IMR-90 (cell line): Measurements from ENCODE around the gene INPP5B. TPM values are rescaled to one million over a fixed set of nuclear protein-coding genes. Genes with fewer than 3 reads are reported as not detected.

Experiments
- ATAC-seq: fragments of 200-7000 bp; cut with Tn5 transposase; 2 replicates; pipeline ENCODE4 v1.9.1; 2020; ENCODE audit warnings: low read depth, mild to moderate bottlenecking, moderate library complexity
- BruUV-seq: library from RNA; stranded (reverse); fragments of 400-500 nt; replicated peaks from 2 replicates; lab custom pipeline; 2021; lab: Mats Ljungman, UMichigan
- CTCF ChIA-PET: fragments of 300-600 bp; formaldehyde crosslinking; extraction: SDS; loops from one replicate; lab custom pipeline; 2021; ENCODE audit warnings: antibody characterized with exemption; lab: Yijun Ruan, JAX
- POLR2A ChIA-PET: fragments of 300-600 bp; sonication (Branson Sonifier 250); formaldehyde crosslinking; loops from one replicate; lab custom pipeline; 2022; ENCODE audit warnings: antibody characterized with exemption; ENCODE audit not compliant: unreplicated experiment; lab: Charles Lee
- DNase-seq: peaks from one replicate; pipeline ENCODE4 v3.0.0; 2013
- H2AFZ ChIP-seq: replicated peaks from 2 replicates; pipeline ENCODE3; 2013; ENCODE audit warnings: low read length, mild to moderate bottlenecking; ENCODE audit not compliant: poor library complexity
- H2AK5ac ChIP-seq: 2 replicates; pipeline ENCODE4 v1.6.1; 2013; ENCODE audit warnings: low read depth, low read length, inconsistent platforms
- H2AK9ac ChIP-seq: replicated peaks from 2 replicates; pipeline ENCODE3; 2013; ENCODE audit warnings: mild to moderate bottlenecking, low read depth, low read length, moderate library complexity; ENCODE audit not compliant: poor library complexity
- H2BK120ac ChIP-seq: 2 replicates; pipeline ENCODE4 v1.6.1; 2013; ENCODE audit warnings: low read depth, low read length, inconsistent platforms
- H2BK15ac ChIP-seq: 3 replicates; pipeline ENCODE4 v1.6.1; 2013; ENCODE audit warnings: low read depth, low read length, inconsistent platforms
- H2BK20ac ChIP-seq: 2 replicates; pipeline ENCODE4 v1.6.1; 2013; ENCODE audit warnings: low read depth, mild to moderate bottlenecking, inconsistent platforms, low read length, moderate library complexity
- H2BK5ac ChIP-seq: 2 replicates; pipeline ENCODE4 v1.6.1; 2013; ENCODE audit warnings: mild to moderate bottlenecking, low read depth, low read length, inconsistent platforms; ENCODE audit not compliant: poor library complexity, severe bottlenecking
- H3K14ac ChIP-seq: replicated peaks from 2 replicates; pipeline ENCODE4 v1.6.1; 2013; ENCODE audit warnings: low read depth, low read length, inconsistent platforms
- H3K18ac ChIP-seq: 2 replicates; pipeline ENCODE4 v1.6.1; 2013; ENCODE audit warnings: low read depth, low read length, control low read depth
- H3K23ac ChIP-seq: 2 replicates; pipeline ENCODE4 v1.6.1; 2013; ENCODE audit warnings: low read depth, low read length, inconsistent platforms
- H3K27ac ChIP-seq: 2 replicates; pipeline ENCODE4 v1.5.1; 2013; ENCODE audit warnings: mild to moderate bottlenecking, control low read depth, low read length; ENCODE audit not compliant: insufficient read depth
- H3K27me3 ChIP-seq: 2 replicates; pipeline ENCODE4 v1.6.1; 2013; ENCODE audit warnings: low read length; ENCODE audit not compliant: control insufficient read depth, insufficient read depth
- H3K36me3 ChIP-seq: 2 replicates; pipeline ENCODE4 v1.6.1; 2013; ENCODE audit warnings: low read length, mixed read lengths; ENCODE audit not compliant: control insufficient read depth, insufficient read depth
- H3K4ac ChIP-seq: 2 replicates; pipeline ENCODE4 v1.6.1; 2013; ENCODE audit warnings: low read depth, low read length, inconsistent platforms
- H3K4me1 ChIP-seq: 2 replicates; pipeline ENCODE4 v1.6.1; 2013; ENCODE audit warnings: low read length, mixed read lengths; ENCODE audit not compliant: control insufficient read depth, insufficient read depth
- H3K4me2 ChIP-seq: 2 replicates; pipeline ENCODE4 v1.6.1; 2013; ENCODE audit warnings: low read depth, mild to moderate bottlenecking, control low read depth, low read length, moderate library complexity
- H3K4me3 ChIP-seq: 2 replicates; pipeline ENCODE4 v1.5.1; 2013; ENCODE audit warnings: low read depth, mild to moderate bottlenecking, control low read depth, low read length, moderate library complexity; ENCODE audit not compliant: insufficient read depth
- H3K56ac ChIP-seq: 2 replicates; pipeline ENCODE4 v1.6.1; 2013; ENCODE audit warnings: low read length, inconsistent platforms; ENCODE audit not compliant: insufficient read depth; ENCODE audit errors: extremely low read depth
- H3K79me1 ChIP-seq, 2 experiments: 2 replicates each; pipeline ENCODE4 v1.6.1; 2013; ENCODE audit warnings: low read length in 2 of 2, inconsistent platforms in 1 of 2, low read depth in 1 of 2
- H3K9ac ChIP-seq: 2 replicates; pipeline ENCODE4 v1.6.1; 2013; ENCODE audit warnings: low read depth, low read length, control low read depth
- H3K9me1 ChIP-seq: 2 replicates; pipeline ENCODE4 v1.6.1; 2013; ENCODE audit warnings: low read length, inconsistent platforms; ENCODE audit not compliant: insufficient read depth
- H3K9me3 ChIP-seq: 2 replicates; pipeline ENCODE4 v1.6.1; 2013; ENCODE audit warnings: low read length; ENCODE audit not compliant: control insufficient read depth, insufficient read depth
- H4K20me1 ChIP-seq: 2 replicates; pipeline ENCODE4 v1.6.1; 2013; ENCODE audit warnings: low read length, inconsistent platforms; ENCODE audit not compliant: insufficient read depth
- H4K5ac ChIP-seq: 2 replicates; pipeline ENCODE4 v1.6.1; 2013; ENCODE audit warnings: mild to moderate bottlenecking, low read depth, low read length, control low read depth
- H4K8ac ChIP-seq, 2 experiments: 2 replicates each; pipeline ENCODE4 v1.6.1; 2013; ENCODE audit warnings: low read depth in 2 of 2, low read length in 2 of 2, control low read depth in 1 of 2, inconsistent platforms in 1 of 2
- H4K91ac ChIP-seq: 2 replicates; pipeline ENCODE4 v1.6.1; 2013; ENCODE audit warnings: low read depth, low read length, inconsistent platforms; ENCODE audit not compliant: insufficient read depth
- BHLHE40 ChIP-seq: fragments of 150-350 bp; IDR thresholded peaks from 2 replicates; pipeline ENCODE4 v1.6.1; 2016; ENCODE audit warnings: mild to moderate bottlenecking, low read depth, low read length
- CEBPB ChIP-seq: IDR thresholded peaks from 2 replicates; pipeline ENCODE4 v1.6.1; 2012; ENCODE audit warnings: low read depth, low read length, improper control_type of control experiment
- MAFK ChIP-seq: IDR thresholded peaks from 2 replicates; pipeline ENCODE4 v1.6.1; 2012; ENCODE audit warnings: low read depth, low read length, improper control_type of control experiment
- RFX5 ChIP-seq: IDR thresholded peaks from 2 replicates; pipeline ENCODE4 v1.8.0; 2012; ENCODE audit warnings: low read depth, mild to moderate bottlenecking, low read length, moderate library complexity
- WGBS, 2 experiments: methylation state at CpG; one replicate each; pipeline versions ENCODE4 v1.1.5 to v1.1.7; 2013; ENCODE audit warnings: missing lambda C conversion rate in 2 of 2; ENCODE audit not compliant: insufficient read length in 1 of 2; ENCODE audit errors: extremely low coverage in 2 of 2; 5-methylcytosine and 5-hydroxymethylcytosine counted together
- dilution Hi-C: fragments of 300-500 bp; cut with HindIII; formaldehyde crosslinking; loops from one replicate; pipeline ENCODE4 v1.14.3; 2018; ENCODE audit warnings: low sequenced_read_pairs; ENCODE audit not compliant: unreplicated experiment
- in situ Hi-C: fragments of 300-500 bp; cut with MboI; formaldehyde crosslinking; loops from 3 replicates; pipeline ENCODE4 v1.14.3; 2019; ENCODE audit warnings: low sequenced_read_pairs, inconsistent platforms, mixed read lengths
- intact Hi-C: fragments of 100-400 bp; cut with micrococcal nuclease; formaldehyde crosslinking; loops from 2 replicates; pipeline ENCODE4 v1.10.0; 2022
- polyA plus RNA-seq, 3 experiments: library from polyadenylated mRNA; depleted of rRNA; stranded (reverse); fragments of >200 nt; gene quantifications; 2 replicates each; pipeline ENCODE4 v1.2.3, GENCODE V29; 2012; ENCODE audit warnings: low replicate concordance in 1 of 3
- total RNA-seq: library from RNA; depleted of rRNA; stranded (reverse); fragments of >200 nt; gene quantifications from 2 replicates; pipeline ENCODE4 v1.2.3, GENCODE V29; 2012
- TF ChIP-seq, protein P1 (sequence below): fragments of 150-350 bp; IDR thresholded peaks from 2 replicates; pipeline ENCODE4 v1.6.1; 2016; ENCODE audit warnings: low read depth, mild to moderate bottlenecking, low read length, moderate library complexity, borderline replicate concordance
- TF ChIP-seq, protein P2 (sequence below): fragments of 150-350 bp; IDR thresholded peaks from 2 replicates; pipeline ENCODE4 v1.6.1; 2017; ENCODE audit warnings: mild to moderate bottlenecking, antibody characterized with exemption, low read length, low read depth

The INPP5B gene
- total and polyA plus RNA-seq, 2 of the 4 experiments (the other 2 are of a cell fraction) = 9.4 to 20.4 TPM

GRCh38 chr1:37860346-37860666 lies 86.5 kb downstream of the INPP5B start:
- intact Hi-C loops = loop anchor here (1.0 to 5.0 kb wide), 2 partner anchors 52 to 1343 kb away; partner anchors contain the start of gene YRDC
- no peak overlapping the region for H3K23ac ChIP-seq
- ChIA-PET POLR2A (no interaction called here), CTCF (interaction anchor here (1.3 to 1.7 kb wide), 3 partner anchors 13 to 21 kb away, joined by 3 to 4 read pairs (median 4); no protein-coding TSS in a partner anchor)
- H2AK9ac ChIP-seq = peak overlapping the region; percentile 93
- H4K20me1 ChIP-seq = no peaks in the 10 kb centered on the region; the same call in 1 of the 2 replicates
- DNase-seq = no peak
- H3K14ac ChIP-seq = peak overlapping the region; percentile 87
- H4K5ac ChIP-seq = no peak overlapping the region
- H3K4me1 ChIP-seq = peaks cover 2% of the 10 kb centered on the region; the same call in 1 of the 2 replicates
- H2AK5ac ChIP-seq = peak overlapping the region; percentile 75
- no TSS peak for BruUV-seq
- 0 out of 2 replicates have a peak overlapping the region, but pooled peaks have one; percentile 46 for H3K4ac ChIP-seq
- peak overlapping the region; percentile 19; the same call in 1 of the 2 replicates for H3K27ac ChIP-seq
- H3K9ac ChIP-seq = peak overlapping the region; percentile 44; the same call in 1 of the 2 replicates
- no peaks in the 10 kb centered on the region for H3K27me3 ChIP-seq
- peak overlapping the region; percentile 94 for H3K4me3 ChIP-seq
- no peak overlapping the region for H2BK20ac ChIP-seq
- peak overlapping the region; percentile 95 for H2AFZ ChIP-seq
- ATAC-seq = no peak
- H4K91ac ChIP-seq = no peak overlapping the region
- peak overlapping the region; percentile 5 to 78; a peak in 1 of 4 replicates for H4K8ac ChIP-seq
- no peaks in the 10 kb centered on the region for H3K9me3 ChIP-seq
- H3K79me1 ChIP-seq = peaks cover 11 to 29% of the 10 kb centered on the region in 2 experiments
- H2BK5ac ChIP-seq = no peak overlapping the region
- dilution Hi-C loops = no loop called here
- H2BK15ac ChIP-seq = no peak overlapping the region
- no peak overlapping the region for H2BK120ac ChIP-seq
- in situ Hi-C loops = no loop called here
- no CpG with 5 or more reads among the region's 5 CpGs for WGBS, 2 experiments
- H3K36me3 ChIP-seq = peaks cover 24% of the 10 kb centered on the region
- H3K4me2 ChIP-seq = peak overlapping the region; percentile 77
- H3K56ac ChIP-seq = no peak overlapping the region
- H3K9me1 ChIP-seq = peaks cover 1% of the 10 kb centered on the region
- TF ChIP-seq, protein P1, sequence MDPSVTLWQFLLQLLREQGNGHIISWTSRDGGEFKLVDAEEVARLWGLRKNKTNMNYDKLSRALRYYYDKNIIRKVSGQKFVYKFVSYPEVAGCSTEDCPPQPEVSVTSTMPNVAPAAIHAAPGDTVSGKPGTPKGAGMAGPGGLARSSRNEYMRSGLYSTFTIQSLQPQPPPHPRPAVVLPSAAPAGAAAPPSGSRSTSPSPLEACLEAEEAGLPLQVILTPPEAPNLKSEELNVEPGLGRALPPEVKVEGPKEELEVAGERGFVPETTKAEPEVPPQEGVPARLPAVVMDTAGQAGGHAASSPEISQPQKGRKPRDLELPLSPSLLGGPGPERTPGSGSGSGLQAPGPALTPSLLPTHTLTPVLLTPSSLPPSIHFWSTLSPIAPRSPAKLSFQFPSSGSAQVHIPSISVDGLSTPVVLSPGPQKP = no peak
- TF ChIP-seq MAFK (no peak), RFX5 (no peak), BHLHE40 (no peak), CEBPB (no peak)
- TF ChIP-seq, protein P2, sequence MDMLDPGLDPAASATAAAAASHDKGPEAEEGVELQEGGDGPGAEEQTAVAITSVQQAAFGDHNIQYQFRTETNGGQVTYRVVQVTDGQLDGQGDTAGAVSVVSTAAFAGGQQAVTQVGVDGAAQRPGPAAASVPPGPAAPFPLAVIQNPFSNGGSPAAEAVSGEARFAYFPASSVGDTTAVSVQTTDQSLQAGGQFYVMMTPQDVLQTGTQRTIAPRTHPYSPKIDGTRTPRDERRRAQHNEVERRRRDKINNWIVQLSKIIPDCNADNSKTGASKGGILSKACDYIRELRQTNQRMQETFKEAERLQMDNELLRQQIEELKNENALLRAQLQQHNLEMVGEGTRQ = no peak
- H3K18ac ChIP-seq = no peak overlapping the region
